ENCODE measurements around the gene SMYD3.

The SMYD3 gene

DNA sequence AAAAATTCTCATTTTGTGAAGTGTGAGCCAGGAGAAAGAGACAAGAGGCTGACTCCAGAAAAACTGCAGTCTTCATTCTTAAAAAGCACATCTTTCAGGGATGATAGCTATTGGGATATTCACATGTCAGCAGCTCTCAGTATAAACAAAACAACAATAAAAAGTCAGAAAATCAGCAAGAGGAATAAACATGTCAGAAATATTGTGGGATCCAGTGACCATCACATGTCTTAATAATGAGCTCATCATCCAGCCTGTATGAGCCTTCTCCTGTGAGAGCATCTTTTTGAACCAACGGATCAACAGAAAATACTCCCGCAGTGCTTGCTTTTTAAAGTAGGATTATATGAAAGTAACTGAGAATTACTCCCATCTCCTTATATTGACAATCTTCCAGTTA lies 241.6 kb downstream of the SMYD3 start:
- no peak for DNase-seq

- DNase-seq, result no peak
Measured at GRCh38 chr1:246262281-246262680, 244.8 kb downstream of the SMYD3 start.

- DNase-seq, result no peak
Measured at GRCh38 chr1:246261639-246262038, 245.4 kb downstream of the SMYD3 start.

DNA sequence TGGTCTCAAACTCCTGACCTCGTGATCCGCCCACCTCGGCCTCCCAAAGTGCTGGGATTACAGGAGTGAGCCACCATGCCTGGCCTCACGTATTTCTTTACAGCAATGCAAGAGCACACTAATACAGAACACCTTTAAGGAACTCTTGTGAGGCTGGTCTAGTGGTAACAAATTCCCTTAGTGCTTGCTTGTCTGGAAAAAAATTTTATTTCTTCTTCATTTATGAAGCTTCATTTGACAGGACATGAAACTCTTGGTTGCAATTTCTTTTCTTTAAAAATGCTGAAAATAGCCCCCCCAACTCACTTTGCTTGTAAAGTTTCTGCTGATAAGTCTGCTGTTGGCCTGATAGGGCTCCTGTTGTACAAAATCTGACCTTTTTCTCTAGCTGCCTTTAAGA lies 248.8 kb downstream of the SMYD3 start:
- DNase-seq, result no peak

DNA sequence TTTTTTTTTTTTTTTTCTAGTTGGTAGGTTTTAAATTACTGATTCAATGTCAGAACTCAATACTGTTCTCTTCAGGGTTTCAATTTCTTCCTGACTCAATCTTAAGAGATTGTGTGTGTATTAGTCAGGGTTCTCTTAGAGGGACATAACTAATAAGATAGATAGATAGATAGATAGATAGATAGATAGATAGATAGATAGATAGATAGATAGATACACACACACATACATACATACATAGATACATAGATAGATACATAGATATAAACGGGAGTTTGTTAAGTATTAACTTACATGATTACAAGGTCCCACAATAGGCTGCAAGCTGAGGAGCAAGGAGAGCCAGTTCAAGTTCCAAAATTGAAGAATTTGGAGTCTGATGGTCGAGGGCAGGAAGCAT lies 251.3 kb downstream of the SMYD3 start:
- no peak for DNase-seq

DNA sequence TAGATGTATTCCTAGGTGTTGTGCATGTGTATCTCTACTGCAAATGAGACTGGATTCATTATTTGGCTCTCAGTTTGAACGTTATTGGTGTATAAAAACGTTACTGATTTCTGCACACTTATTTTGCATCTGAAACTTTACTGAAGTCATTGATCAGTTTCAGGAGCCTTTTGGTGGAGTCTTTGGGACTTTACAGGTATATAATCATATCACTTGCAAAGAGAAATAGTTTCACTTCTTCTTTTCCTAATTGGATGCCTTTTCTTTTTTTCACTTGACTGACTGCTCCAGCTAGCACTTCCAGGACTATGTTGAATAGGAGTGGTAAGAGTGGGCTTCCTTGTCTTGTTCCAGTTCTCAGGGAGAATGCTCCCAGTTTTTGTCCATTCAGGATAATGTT lies 252.2 kb downstream of the SMYD3 start:
- no peak for DNase-seq

DNA sequence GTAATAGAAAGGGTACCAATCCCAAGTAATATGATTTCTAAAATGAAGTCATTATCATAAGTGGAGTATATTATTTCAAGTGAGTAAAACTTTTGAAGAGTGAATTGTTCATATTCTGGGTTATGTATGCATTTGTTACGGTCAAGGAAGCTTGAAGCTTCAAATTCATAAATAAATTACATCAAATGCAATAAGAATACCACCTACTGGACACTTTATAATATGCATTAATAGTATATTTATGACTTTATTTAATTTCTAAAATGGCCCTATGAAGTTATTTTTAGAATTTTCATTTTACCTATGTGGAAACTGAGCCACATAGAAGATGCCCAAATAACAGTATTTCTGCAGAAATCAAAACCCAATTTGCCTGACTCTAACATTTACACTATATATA lies 260.6 kb downstream of the SMYD3 start:
- DNase-seq, result no peak

- DNase-seq, result no peak
Measured at GRCh38 chr1:246245541-246245940, 261.5 kb downstream of the SMYD3 start.

DNA sequence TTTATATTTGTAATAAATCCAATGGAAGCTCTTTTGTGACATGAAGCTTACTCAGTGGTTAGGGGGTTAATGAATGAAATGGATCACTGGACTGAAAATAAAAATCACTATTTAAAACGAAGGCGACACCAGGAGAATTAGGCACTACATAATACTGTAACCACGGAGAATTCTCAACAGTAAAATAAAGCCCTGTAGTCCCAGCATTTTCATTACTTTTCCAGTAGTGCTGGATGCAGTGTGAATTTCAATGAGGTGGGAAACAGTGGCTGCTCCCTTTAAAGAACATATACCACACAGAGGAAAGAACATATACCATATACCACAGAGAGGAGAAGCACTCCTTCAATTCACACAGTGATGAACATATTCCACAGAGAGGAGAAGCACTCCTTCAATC lies 275.0 kb downstream of the SMYD3 start:
- no peak for DNase-seq

GRCh38 chr1:246226041-246226440 lies 281.0 kb downstream of the SMYD3 start:
- DNase-seq, result no peak

GRCh38 chr1:246221485-246222255 lies 285.4 kb downstream of the SMYD3 start:
- no peak for DNase-seq

DNA sequence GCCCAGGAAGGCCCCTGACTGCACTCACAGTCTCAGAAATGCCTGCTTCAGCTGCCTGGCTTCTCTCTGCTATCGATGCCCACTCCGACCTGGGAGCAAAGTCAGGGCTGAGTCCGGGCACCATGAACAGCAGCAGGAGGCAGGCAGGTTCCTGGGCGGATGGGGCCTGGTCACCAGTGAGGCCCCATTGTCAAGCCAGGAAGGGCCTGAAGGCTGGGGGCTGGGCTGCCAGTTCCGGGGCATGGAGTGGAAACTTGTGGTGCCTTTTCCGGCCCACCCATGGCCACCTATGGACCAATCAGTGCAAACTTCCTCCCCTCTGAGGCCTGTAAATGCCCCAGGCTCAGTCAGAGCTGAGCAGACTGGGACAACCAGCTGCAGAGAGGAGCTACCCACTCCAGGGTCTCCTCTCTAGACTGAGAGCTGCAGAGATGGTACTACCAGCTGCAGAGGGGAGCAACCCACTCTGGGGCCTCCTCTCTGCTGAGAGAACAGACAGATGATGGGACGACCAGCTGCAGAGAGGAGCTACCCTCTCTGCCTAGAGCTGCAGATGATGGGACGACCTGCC lies 286.5 kb downstream of the SMYD3 start:
- DNase-seq, result no peak

- DNase-seq, result no peak
Measured at GRCh38 chr1:246219508-246220030, 287.5 kb downstream of the SMYD3 start.

DNA sequence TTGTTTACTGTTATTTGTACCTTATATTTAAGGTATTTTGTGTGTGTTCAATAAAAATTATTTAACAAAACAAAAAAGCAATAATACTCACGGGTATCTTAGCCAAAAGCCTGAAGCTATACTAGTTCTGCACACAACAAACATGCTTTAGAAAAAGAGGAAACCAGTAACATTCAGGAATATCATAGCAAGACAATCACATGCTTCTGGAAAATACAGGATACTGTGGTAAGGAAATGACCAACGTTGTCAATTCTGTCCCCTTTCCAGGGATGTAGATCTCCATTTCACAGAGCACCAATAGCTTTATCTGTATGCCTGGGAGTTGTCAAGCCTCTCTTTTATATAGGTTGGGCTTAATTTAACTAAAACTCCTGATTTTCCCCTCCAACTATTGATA lies 288.4 kb downstream of the SMYD3 start:
- DNase-seq, result no peak

DNA sequence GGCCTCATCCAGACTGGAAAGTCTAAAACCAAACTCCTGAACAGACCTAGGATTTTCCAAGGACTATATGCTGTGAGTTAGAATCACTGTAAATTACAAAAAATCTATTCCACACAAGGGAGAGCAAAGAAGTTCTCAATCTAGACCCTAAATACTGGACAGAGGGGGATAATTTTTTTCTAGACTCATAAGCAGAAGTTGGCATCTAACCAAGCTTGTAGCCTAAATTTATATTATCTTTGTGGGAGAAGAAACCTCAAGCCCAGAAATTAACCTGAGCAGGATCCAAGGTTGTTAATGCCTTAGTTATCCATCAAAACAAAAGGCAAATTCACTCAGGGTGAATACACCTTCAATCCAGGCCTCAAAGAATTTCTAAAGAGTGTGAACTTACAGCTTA lies 290.2 kb downstream of the SMYD3 start:
- no peak for DNase-seq

DNA sequence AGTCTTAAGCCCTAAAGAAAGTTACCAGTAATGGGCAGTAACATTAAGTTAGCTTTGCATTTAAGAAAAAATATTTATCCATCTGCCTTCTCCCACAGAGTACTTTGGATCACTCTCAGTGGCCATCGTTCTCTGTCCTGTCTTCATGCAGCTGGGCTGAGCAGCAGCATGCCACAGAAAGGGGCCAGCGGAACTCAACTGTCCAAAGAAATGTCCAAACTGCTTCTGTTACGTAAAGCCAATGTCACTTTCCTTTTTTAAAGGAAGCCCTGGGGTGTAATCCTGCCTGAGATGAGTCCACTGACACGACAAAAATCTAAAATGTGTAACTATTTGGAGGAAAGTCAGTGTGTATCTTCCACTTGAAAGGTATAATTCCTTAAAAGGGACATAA lies 291.6 kb downstream of the SMYD3 start:
- DNase-seq, result no peak

DNA sequence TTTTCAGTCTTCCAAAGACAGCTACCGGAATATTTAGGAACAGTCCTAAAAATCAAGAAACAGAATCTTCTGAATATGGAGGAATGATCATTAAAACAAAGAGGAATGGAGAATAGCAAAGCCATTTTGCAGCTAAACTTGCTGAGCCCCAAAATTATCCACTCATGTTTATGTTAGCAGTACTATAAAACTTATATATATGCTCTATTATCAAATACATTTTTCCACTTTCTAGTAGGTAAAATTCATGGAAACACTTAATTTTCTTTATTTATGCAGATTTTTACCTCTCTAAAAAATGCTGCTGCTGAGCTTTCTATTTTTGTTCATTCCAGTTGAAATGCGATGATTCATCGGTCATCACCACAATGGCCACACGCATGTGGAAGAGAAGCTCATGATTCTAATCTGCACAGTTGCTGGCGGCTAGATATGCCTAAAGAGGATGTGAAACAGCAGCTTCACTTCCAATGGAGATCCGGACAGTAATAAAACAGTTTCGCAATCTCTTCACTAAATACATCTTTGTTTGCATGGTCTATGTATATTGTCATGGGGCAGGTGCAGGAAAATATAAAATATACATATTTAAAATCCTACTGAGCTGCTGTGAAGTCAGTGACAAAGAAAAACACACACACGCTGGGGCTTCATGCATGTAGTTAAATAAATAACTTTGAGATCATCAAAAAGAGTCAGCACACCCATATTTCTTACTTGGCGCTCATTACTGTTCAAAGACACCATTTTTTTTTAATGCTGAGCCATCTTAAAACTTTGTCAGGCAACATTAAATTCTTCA lies 292.2 kb downstream of the SMYD3 start:
- DNase-seq, result no peak

DNA sequence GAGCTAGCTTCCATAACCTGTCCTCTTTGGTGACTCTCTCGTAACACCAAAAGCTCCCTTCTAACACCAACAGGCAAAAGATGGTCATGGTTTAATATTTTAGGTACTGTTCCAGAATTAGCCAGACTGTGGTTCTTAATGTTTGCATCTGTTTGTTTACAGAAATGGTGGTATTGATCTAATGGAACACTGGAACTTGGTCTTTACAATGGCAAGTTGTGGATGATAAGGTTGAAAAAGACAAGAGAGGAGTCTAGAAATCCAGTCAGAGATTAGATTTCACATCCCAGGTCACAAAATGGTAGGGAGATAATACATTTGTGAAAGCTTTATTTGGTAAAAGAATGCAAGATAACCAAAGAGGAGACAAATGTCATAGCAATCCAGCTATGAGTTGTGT lies 293.1 kb downstream of the SMYD3 start:
- no peak for DNase-seq

GRCh38 chr1:246213502-246213901 lies 293.6 kb downstream of the SMYD3 start:
- DNase-seq, result no peak

DNA sequence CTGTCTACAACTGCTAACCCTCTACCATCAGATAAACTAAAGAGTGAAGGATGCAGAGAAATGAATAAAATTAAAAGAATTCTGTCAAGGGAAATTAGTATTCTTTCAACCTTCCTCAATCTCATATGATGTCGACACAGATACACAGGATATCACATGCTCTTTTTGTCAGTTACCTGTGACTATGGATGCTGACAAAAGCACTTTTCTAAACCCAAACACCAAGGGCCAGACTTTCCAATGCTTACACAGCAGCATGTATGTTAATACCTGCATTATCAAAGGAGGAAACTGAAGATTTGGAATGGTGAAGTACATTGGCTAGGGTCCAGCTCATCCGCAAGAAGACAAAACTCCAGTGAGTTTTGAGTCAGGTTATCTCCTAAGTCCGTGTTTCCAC lies 294.0 kb downstream of the SMYD3 start:
- no peak for DNase-seq

GRCh38 chr1:246212013-246212412 lies 295.1 kb downstream of the SMYD3 start:
- no peak for DNase-seq

- no peak for DNase-seq
Measured at GRCh38 chr1:246210756-246211155, 296.3 kb downstream of the SMYD3 start.

- DNase-seq, result no peak
Measured at GRCh38 chr1:246208105-246208504, 299.0 kb downstream of the SMYD3 start.

- no peak for DNase-seq
Measured at GRCh38 chr1:246203180-246203579, 303.9 kb downstream of the SMYD3 start.

Data from GOT3 (cell line).